Tibial artery (tissue), 4 donors: ENCODE data around the gene APBB2.

Experiments
- DNase-seq, 2 donors: peaks; one replicate each; pipeline ENCODE4 v3.0.0-alpha.2; 2019
- H3K27ac ChIP-seq, 2 donors: fragments of 200-600 bp; sonication (generic) in 1 of 2; 1 replicate in 1 of 2; 2 replicates in 1 of 2; pipeline ENCODE4 v1.5.1; 2018 to 2019; ENCODE audit warnings: mild to moderate bottlenecking in 1 of 2
- H3K27me3 ChIP-seq, 2 donors: fragments of 200-600 bp; sonication (generic) in 1 of 2; one replicate each; pipeline versions ENCODE4 v1.5.1 to v1.6.0; 2016 to 2019
- H3K36me3 ChIP-seq, 3 donors: fragments of 200-600 bp; sonication (generic) in 2 of 3; one replicate each; pipeline ENCODE4 v1.5.1; 2016 to 2019; ENCODE audit warnings: mild to moderate bottlenecking in 2 of 3
- H3K4me1 ChIP-seq, 4 donors: fragments of 200-600 bp; sonication (generic) in 2 of 4; 1 replicate in 3 of 4; 2 replicates in 1 of 4; pipeline ENCODE4 v1.5.1; 2016 to 2019
- H3K4me3 ChIP-seq, 2 donors: fragments of 200-600 bp; sonication (generic) in 1 of 2; 1 replicate in 1 of 2; 2 replicates in 1 of 2; pipeline ENCODE4 v1.5.1; 2018 to 2019; ENCODE audit warnings: mild to moderate bottlenecking in 2 of 2
- H3K9me3 ChIP-seq, 3 donors: fragments of 200-600 bp; sonication (generic) in 1 of 3; one replicate each; pipeline ENCODE4 v1.5.1; 2016 to 2019
- CTCF ChIP-seq, 2 experiments: fragments of 200-600 bp in 1 of 2; fragments of 450-650 bp in 1 of 2; IDR thresholded peaks; one replicate each; pipeline ENCODE4 v1.5.1; 2017 to 2019; ENCODE audit warnings: antibody characterized with exemption in 2 of 2, mild to moderate bottlenecking in 1 of 2, moderate library complexity in 1 of 2
- intact Hi-C: fragments of 100-400 bp; cut with DNase I; formaldehyde crosslinking; loops from one replicate; pipeline ENCODE4 v1.15.0; 2023; ENCODE audit warnings: low total_unique reads

APBB2 gene

GRCh38 chr4:40871695-40872250 lies 342.6 kb downstream of the APBB2 start:
- no peak for DNase-seq
- H3K4me1 ChIP-seq, result peaks cover 0 to 30% (median 6%) of the 10 kb centered on the region in 4 donors
- H3K27ac ChIP-seq, result no peak overlapping the region
- no peaks in the 10 kb centered on the region for H3K27me3 ChIP-seq
- no peak overlapping the region for H3K4me3 ChIP-seq
- no peak for TF ChIP-seq CTCF (IDR thresholded peaks at IDR 0.05)
- no peaks in the 10 kb centered on the region for H3K9me3 ChIP-seq
- H3K36me3 ChIP-seq, result peaks cover 0 to 13% (median 8%) of the 10 kb centered on the region in 3 donors
- intact Hi-C loops, result no loop called here

- TF ChIP-seq CTCF (IDR thresholded peaks at IDR 0.05), result no peak
- H3K27me3 ChIP-seq, result no peaks in the 10 kb centered on the region
- H3K36me3 ChIP-seq, result peaks cover 0 to 21% (median 8%) of the 10 kb centered on the region in 3 donors
- no peaks in the 10 kb centered on the region for H3K9me3 ChIP-seq
- peaks cover 0 to 14% (median 3%) of the 10 kb centered on the region in 4 donors for H3K4me1 ChIP-seq
- DNase-seq, result no peak
- intact Hi-C loops, result no loop called here
- no peak overlapping the region for H3K4me3 ChIP-seq
- H3K27ac ChIP-seq, result peak overlapping the region in 1 of 2 donors; percentile 22
These were observed 344.2 kb downstream of the APBB2 start for GRCh38 chr4:40870150-40870549.

GRCh38 chr4:40865696-40866095 lies 348.6 kb downstream of the APBB2 start:
- Histone ChIP-seq H3K4me1 (peaks cover 0 to 9% (median 3%) of the 10 kb centered on the region in 4 donors), H3K36me3 (peaks cover 0 to 20% (median 8%) of the 10 kb centered on the region in 3 donors), H3K9me3 (no peaks in the 10 kb centered on the region), H3K27ac (no peak overlapping the region), H3K27me3 (no peaks in the 10 kb centered on the region), H3K4me3 (no peak overlapping the region)
- intact Hi-C loops, result no loop called here
- no peak for TF ChIP-seq CTCF (IDR thresholded peaks at IDR 0.05)
- DNase-seq, result no peak

- Histone ChIP-seq H3K36me3 (peaks cover 0 to 23% (median 8%) of the 10 kb centered on the region in 3 donors), H3K4me3 (no peak overlapping the region), H3K27ac (no peak overlapping the region), H3K27me3 (no peaks in the 10 kb centered on the region), H3K4me1 (no peaks in the 10 kb centered on the region), H3K9me3 (no peaks in the 10 kb centered on the region)
- DNase-seq, result no peak
- intact Hi-C loops, result no loop called here
- TF ChIP-seq CTCF (IDR thresholded peaks at IDR 0.05), result no peak
These were observed 349.8 kb downstream of the APBB2 start for GRCh38 chr4:40864531-40864930.

GRCh38 chr4:40858962-40859361 lies 355.4 kb downstream of the APBB2 start:
- no peak for TF ChIP-seq CTCF (IDR thresholded peaks at IDR 0.05)
- peaks cover 0 to 29% (median 13%) of the 10 kb centered on the region in 4 donors for H3K4me1 ChIP-seq
- no peak overlapping the region for H3K27ac ChIP-seq
- H3K9me3 ChIP-seq, result no peaks in the 10 kb centered on the region
- intact Hi-C loops, result no loop called here
- no peak for DNase-seq
- H3K27me3 ChIP-seq, result no peaks in the 10 kb centered on the region
- no peak overlapping the region for H3K4me3 ChIP-seq
- H3K36me3 ChIP-seq, result peaks cover 0 to 22% (median 1%) of the 10 kb centered on the region in 3 donors
